C1 segment of cervical spinal cord (tissue), 14 donors: ENCODE data around the gene PFDN5.
"Not testable (repeated sequence)": the region's sequence is repeated elsewhere in the genome, so short reads cannot be mapped to it uniquely, and the experiment has no call there.

Experiments used
- DNase-seq, 14 donors: peaks; one replicate each; lab custom pipeline; 2025; lab: John Stamatoyannopoulos, UW

The PFDN5 gene

DNA sequence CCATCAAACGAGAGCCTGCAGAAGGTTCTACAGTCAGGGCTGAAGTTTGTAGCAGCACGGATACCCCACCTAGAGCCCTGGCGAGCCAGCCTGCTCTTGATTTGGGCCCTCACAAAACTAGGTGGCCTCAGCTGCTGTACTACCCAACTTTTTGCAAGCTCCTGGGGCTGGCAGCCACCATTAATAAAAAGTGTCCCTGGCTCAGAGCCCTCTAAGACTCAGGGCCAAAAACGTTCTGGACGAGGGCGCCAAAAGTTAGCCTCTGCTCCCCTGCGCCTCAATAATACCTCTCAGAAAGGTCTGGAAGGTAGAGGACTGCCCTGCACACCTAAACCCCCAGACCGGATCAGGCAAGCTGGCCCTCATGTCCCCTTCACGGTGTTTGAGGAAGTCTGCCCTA is 8.9 kb upstream of the PFDN5 start:
- DNase-seq = no peak

- peak in 7 of 14 donors; percentile 0 to 54 (median 18) for DNase-seq
These were observed 7.6 kb upstream of the PFDN5 start for GRCh38 chr12:53287741-53288216.

GRCh38 chr12:53288322-53288721 is 7.0 kb upstream of the PFDN5 start:
- DNase-seq = no peak

DNA sequence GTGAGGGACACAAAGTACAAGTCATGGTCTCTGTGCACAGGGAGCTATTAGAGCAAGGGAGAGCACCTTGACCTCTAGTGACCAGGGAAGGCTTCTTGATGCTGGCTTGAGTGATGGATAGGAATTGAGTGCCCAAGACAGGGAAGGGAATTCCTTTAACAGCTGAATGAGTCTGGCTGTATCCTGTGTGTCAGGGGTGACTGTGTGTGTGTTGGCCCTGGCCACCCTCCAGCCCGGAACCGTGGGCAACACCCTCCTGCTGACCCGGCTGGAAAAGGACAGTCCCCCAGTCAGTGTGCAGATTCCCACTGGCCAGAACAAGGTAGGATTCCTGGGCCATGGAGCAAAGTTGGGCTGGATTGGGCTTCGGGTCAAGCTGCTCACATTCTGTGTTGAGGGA is 5.5 kb upstream of the PFDN5 start:
- DNase-seq = no peak

- DNase-seq = no peak
These were observed 4.7 kb upstream of the PFDN5 start for GRCh38 chr12:53290661-53291060.

GRCh38 chr12:53292426-53292825 is 2.9 kb upstream of the PFDN5 start:
- DNase-seq = no peak

DNA sequence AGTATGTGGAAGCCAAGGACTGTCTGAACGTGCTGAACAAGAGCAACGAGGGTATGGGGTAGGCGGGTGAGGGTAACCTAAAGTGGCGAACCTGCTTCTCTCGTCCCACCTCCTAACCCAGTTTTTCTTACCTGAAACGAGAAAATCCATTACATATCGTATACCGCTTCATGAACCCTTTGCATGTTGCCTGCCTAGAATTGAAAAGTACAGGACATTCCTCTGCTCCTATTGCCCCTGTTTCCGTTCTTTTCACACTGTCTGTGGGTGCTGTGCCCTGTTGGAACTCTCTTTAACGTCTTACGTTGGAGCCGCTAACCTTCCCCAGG is 513 bp downstream of the PFDN5 start:
- DNase-seq = no peak

DNA sequence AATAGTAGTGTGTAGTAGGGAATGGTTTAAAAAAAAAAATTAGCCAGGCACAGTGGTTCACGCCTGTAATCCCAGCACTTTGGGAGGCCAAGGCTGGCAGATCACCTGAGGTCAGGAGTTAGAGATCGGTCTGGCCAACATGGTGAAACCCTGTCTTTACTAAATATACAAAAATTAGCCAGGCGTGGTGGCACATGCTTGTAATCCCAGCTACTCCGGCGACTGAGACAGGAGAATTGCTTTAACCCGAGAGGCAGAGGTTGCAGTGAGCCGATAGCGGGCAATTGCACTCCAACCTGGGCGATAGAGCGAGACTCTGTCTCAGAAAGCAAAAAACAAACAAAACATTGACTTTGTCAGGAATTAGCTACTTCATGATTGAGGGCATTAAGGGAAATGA is 1.8 kb downstream of the PFDN5 start:
- not testable (repeated sequence) for DNase-seq

- no peak for DNase-seq
These were observed 2.8 kb downstream of the PFDN5 start for GRCh38 chr12:53298164-53298563.

DNA sequence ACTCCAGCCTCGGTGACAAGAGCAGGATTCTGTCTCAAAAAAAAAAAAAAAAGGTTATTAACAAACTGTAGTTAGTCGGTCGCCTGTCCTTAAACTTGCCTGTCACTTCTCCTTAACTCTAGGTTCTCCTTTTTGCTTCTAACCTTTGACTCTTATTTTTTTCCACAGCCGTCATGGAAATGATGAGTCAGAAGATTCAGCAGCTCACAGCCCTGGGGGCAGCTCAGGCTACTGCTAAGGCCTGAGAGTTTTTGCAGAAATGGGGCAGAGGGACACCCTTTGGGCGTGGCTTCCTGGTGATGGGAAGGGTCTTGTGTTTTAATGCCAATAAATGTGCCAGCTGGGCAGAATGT is 3.7 kb downstream of the PFDN5 start:
- peak in 1 of 14 donors; percentile 46 for DNase-seq

- DNase-seq = peak; percentile 29 to 89 (median 82)
These were observed 4.3 kb downstream of the PFDN5 start, which contains the start of gene MYG1 for GRCh38 chr12:53299454-53300180. TSS of gene MYG1 (plus strand) at chr12:53299695. CDS start at chr12:53299738, 43 bp downstream.

DNA sequence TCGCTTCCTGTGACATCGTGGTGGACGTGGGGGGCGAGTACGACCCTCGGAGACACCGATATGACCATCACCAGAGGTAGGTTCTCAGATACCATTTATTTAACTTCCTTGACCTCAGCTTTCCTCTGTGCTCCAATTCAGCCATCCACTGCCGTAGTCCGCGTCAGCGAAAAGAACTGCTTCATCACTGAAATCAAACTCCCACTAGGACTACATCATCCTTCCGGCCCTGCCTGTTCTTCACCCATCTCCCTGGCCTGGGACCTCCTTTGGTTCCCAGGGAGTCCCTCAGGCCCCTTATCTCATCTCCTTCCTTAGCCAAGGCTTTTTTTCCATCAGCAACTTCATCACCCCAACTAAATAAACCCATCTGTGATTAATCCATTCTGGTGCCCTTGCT is 4.8 kb downstream of the PFDN5 start:
- DNase-seq = no peak

DNA sequence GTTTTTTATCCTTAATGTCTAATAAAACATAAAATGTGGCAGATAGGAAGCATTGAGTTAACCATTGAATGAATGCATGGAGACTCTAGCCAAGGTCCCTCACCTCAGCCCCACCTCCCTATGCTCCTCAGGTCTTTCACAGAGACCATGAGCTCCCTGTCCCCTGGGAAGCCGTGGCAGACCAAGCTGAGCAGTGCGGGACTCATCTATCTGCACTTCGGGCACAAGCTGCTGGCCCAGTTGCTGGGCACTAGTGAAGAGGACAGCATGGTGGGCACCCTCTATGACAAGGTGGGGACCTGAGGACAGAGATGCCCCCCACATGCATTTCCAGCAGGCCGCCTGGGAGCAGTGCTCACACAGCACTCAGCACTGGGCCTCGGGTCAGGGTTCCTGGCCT is 7.6 kb downstream of the PFDN5 start:
- DNase-seq = no peak

- DNase-seq = no peak
These were observed 11.5 kb downstream of the PFDN5 start for GRCh38 chr12:53306826-53307225.

- DNase-seq = no peak
These were observed 12.9 kb downstream of the PFDN5 start for GRCh38 chr12:53308276-53308675.

- DNase-seq = no peak
These were observed 18.7 kb downstream of the PFDN5 start for GRCh38 chr12:53313996-53314395.

DNA sequence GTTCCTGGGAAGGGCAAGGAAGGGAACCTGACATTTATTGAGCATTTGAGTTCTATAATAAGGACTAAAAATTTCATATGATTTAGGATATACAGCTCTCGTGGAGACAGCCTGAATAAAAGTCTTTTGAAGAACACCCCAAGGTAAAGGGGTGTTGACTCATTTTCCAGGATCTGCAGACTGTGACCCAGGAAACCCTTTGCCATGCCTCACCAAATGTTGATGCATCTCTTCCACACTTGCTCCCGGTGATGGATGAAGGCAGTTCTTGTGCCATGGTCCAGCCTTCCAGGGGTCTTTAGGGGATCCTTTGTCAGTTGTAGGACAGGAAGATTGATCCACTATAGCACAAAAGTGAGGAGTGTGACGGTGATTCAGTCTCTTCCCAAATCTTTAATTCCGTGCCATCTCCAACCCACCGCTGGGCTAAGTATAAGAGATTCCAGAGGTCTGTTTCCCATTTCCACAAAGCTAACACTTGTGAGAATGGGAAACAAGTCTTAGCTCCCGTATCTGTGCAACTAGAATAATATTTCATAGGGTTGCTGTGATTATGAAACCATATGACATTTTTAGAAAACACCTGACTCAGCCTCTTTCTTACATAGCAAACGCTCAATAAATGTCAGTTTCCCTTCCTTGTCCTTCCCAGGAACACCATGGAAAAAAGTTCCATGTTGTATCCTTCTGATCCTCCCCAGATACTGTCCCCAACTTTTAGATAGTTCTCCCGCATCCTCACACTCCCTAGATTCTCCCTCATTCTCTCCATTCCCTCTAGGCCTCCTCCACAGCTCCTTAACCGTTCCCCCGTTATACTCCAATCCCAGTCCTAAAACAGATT is 25.2 kb downstream of the PFDN5 start:
- DNase-seq = no peak

GRCh38 chr12:53324113-53324778 is 28.9 kb downstream of the PFDN5 start:
- peak in 5 of 14 donors; percentile 35 to 66 (median 54) for DNase-seq

DNA sequence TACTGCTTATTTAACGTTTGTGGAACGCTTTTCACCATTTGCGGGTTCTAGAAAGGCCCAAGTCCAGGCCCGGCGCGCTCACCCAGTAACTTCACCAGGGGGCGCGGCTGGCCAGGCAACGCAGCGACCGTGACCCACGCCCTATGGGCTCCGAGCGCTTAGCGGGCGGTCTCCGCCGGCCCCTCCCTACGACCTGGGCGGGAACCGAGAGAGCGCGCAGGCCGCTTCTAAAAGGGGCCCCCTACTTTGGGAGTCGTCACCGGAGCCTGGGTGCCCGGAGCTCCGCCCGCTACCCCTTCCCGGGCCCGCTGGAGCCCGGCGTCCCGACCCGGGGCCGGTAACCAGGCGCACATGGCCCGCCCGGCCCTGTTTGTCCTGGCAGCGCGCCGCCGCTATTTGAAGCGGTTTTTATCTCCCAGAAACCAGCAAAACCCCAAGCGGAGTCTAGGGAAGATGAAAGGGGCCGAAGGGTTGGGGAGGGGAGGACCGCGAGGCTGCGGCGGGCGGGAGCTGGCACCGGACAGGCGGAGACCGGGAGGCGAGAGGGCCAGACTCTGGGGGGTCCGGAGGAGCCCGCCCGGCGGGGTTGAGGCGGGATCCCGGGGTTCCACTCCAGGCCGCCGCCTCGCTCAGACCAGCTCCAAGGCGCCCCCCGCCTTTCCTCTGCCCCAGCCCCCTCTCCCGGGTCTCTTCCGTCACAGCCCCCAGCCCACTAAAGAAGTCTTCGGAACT is 29.6 kb downstream of the PFDN5 start:
- peak in 13 of 14 donors; percentile 66 to 93 (median 83) for DNase-seq

GRCh38 chr12:53325511-53326061 is 30.2 kb downstream of the PFDN5 start:
- peak in 13 of 14 donors; percentile 29 to 85 (median 73) for DNase-seq

GRCh38 chr12:53326460-53327185 is 31.3 kb downstream of the PFDN5 start:
- no peak for DNase-seq
